OCI-LY3 (cell line): ENCODE data around the gene BHLHE40.
A peak's percentile ranks its signal among the peaks of the same experiment; 100 is the strongest.

Experiments used
- H2AFZ ChIP-seq: fragments of 200-600, 300-600 bp; shearing (Covaris generic); 2 replicates; pipeline ENCODE4 v1.6.0; 2014; ENCODE audit warnings: antibody characterized with exemption, low read depth, low read length
- H3K27ac ChIP-seq: fragments of 200-600, 300-600 bp; sonication (generic); 2 replicates; pipeline ENCODE4 v1.5.1; 2014; ENCODE audit warnings: mild to moderate bottlenecking, low read length, moderate library complexity, mixed read lengths
- H3K27me3 ChIP-seq: fragments of 200-600, 300-600 bp; sonication (generic); 2 replicates; pipeline ENCODE4 v1.6.1; 2014; ENCODE audit warnings: low read depth, low read length, mixed read lengths
- H3K36me3 ChIP-seq: fragments of 200-600, 300-600 bp; sonication (generic); replicated peaks from 2 replicates; pipeline ENCODE3; 2014; ENCODE audit warnings: low read depth, low read length, mixed read lengths
- H3K4me1 ChIP-seq: fragments of 300-600, 200-600 bp; sonication (generic); 2 replicates; pipeline ENCODE4 v1.6.1; 2014; ENCODE audit warnings: low read length, mixed read lengths
- H3K4me2 ChIP-seq: fragments of 200-600, 300-600 bp; sonication (generic); 2 replicates; pipeline ENCODE4 v1.6.1; 2014; ENCODE audit warnings: low read length, mixed read lengths
- H3K4me3 ChIP-seq: fragments of 300-600, 200-600 bp; sonication (generic); 2 replicates; pipeline ENCODE4 v1.5.1; 2014; ENCODE audit warnings: antibody characterized with exemption, mild to moderate bottlenecking, low read length, moderate library complexity
- H3K79me2 ChIP-seq: fragments of 300-600, 200-600 bp; shearing (Covaris generic); 2 replicates; pipeline ENCODE4 v1.6.1; 2014; ENCODE audit warnings: mild to moderate bottlenecking, low read length, mixed read lengths
- H3K9ac ChIP-seq: fragments of 300-600, 200-600 bp; shearing (Covaris generic); 2 replicates; pipeline ENCODE4 v1.6.0; 2014; ENCODE audit warnings: mild to moderate bottlenecking, low read length, moderate library complexity
- H3K9me3 ChIP-seq: fragments of 200-600, 300-600 bp; shearing (Covaris generic); 2 replicates; pipeline ENCODE4 v1.6.1; 2014; ENCODE audit warnings: low read length, mixed read lengths; ENCODE audit not compliant: insufficient read depth
- H4K20me1 ChIP-seq: fragments of 200-600, 300-600 bp; sonication (generic); 2 replicates; pipeline ENCODE4 v1.6.1; 2016; ENCODE audit warnings: low read length, mixed read lengths; ENCODE audit not compliant: insufficient read depth
- CTCF ChIP-seq: fragments of 200-600, 300-600 bp; sonication (generic); IDR thresholded peaks from 2 replicates; pipeline ENCODE4 v1.5.1; 2014; ENCODE audit warnings: antibody characterized with exemption, low read length, low read depth
- EZH2phosphoT487 ChIP-seq: fragments of 200-600 bp; shearing (Covaris generic); IDR thresholded peaks from 2 replicates; pipeline ENCODE4 v1.6.1; 2018; ENCODE audit warnings: antibody characterized with exemption, mixed run types, low read depth

BHLHE40 gene

GRCh38 chr3:4987538-4988296 lies 8.5 kb downstream of the BHLHE40 start:
- peaks cover 19% of the 10 kb centered on the region for H3K36me3 ChIP-seq
- H4K20me1 ChIP-seq: peaks cover 5% of the 10 kb centered on the region; the same call in 1 of the 2 replicates
- peaks cover 46% of the 10 kb centered on the region for H3K4me1 ChIP-seq
- H3K4me3 ChIP-seq: peak overlapping the region; percentile 79
- peaks cover 40% of the 10 kb centered on the region for H3K27me3 ChIP-seq
- TF ChIP-seq EZH2phosphoT487: no peak
- no peak for TF ChIP-seq CTCF
- peak overlapping the region; percentile 97 for H3K4me2 ChIP-seq
- H2AFZ ChIP-seq: no peak overlapping the region
- H3K27ac ChIP-seq: no peak overlapping the region
- no peaks in the 10 kb centered on the region for H3K9me3 ChIP-seq
- no peak overlapping the region for H3K9ac ChIP-seq
- no peaks in the 10 kb centered on the region for H3K79me2 ChIP-seq

- Histone ChIP-seq H3K36me3 (peaks cover 8% of the 10 kb centered on the region), H3K4me1 (peaks cover 32% of the 10 kb centered on the region), H3K4me2 (no peak overlapping the region), H3K27me3 (peaks cover 41% of the 10 kb centered on the region), H4K20me1 (no peaks in the 10 kb centered on the region), H3K9me3 (no peaks in the 10 kb centered on the region), H2AFZ (no peak overlapping the region), H3K27ac (no peak overlapping the region), H3K79me2 (no peaks in the 10 kb centered on the region), H3K9ac (no peak overlapping the region), H3K4me3 (no peak overlapping the region)
- TF ChIP-seq CTCF (no peak), EZH2phosphoT487 (no peak)
Observed at GRCh38 chr3:4988983-4989834, 10.0 kb downstream of the BHLHE40 start.

GRCh38 chr3:4990069-4990468 lies 10.8 kb downstream of the BHLHE40 start:
- Histone ChIP-seq H3K9me3 (no peaks in the 10 kb centered on the region), H4K20me1 (no peaks in the 10 kb centered on the region), H3K9ac (no peak overlapping the region), H3K4me3 (no peak overlapping the region), H3K4me2 (no peak overlapping the region), H3K4me1 (peaks cover 27% of the 10 kb centered on the region), H3K27ac (no peak overlapping the region), H2AFZ (no peak overlapping the region), H3K36me3 (peaks cover 8% of the 10 kb centered on the region), H3K27me3 (peaks cover 44% of the 10 kb centered on the region), H3K79me2 (no peaks in the 10 kb centered on the region)
- no peak for TF ChIP-seq EZH2phosphoT487
- TF ChIP-seq CTCF: no peak

GRCh38 chr3:4992118-4992517 lies 12.9 kb downstream of the BHLHE40 start:
- Histone ChIP-seq H3K27me3 (peaks cover 32% of the 10 kb centered on the region), H3K4me2 (no peak overlapping the region), H3K4me1 (peaks cover 9% of the 10 kb centered on the region), H3K4me3 (no peak overlapping the region), H3K27ac (no peak overlapping the region), H2AFZ (no peak overlapping the region), H4K20me1 (no peaks in the 10 kb centered on the region), H3K79me2 (no peaks in the 10 kb centered on the region), H3K36me3 (no peaks in the 10 kb centered on the region), H3K9me3 (no peaks in the 10 kb centered on the region), H3K9ac (no peak overlapping the region)
- no peak for TF ChIP-seq CTCF
- TF ChIP-seq EZH2phosphoT487: no peak
